ENCODE results near the gene TSPAN11. TPM values are rescaled to one million over a fixed set of nuclear protein-coding genes. Genes with fewer than 3 reads are reported as not detected.

Gene TSPAN11
- total RNA-seq, 1 experiment from 2014 or later: not detected

DNA sequence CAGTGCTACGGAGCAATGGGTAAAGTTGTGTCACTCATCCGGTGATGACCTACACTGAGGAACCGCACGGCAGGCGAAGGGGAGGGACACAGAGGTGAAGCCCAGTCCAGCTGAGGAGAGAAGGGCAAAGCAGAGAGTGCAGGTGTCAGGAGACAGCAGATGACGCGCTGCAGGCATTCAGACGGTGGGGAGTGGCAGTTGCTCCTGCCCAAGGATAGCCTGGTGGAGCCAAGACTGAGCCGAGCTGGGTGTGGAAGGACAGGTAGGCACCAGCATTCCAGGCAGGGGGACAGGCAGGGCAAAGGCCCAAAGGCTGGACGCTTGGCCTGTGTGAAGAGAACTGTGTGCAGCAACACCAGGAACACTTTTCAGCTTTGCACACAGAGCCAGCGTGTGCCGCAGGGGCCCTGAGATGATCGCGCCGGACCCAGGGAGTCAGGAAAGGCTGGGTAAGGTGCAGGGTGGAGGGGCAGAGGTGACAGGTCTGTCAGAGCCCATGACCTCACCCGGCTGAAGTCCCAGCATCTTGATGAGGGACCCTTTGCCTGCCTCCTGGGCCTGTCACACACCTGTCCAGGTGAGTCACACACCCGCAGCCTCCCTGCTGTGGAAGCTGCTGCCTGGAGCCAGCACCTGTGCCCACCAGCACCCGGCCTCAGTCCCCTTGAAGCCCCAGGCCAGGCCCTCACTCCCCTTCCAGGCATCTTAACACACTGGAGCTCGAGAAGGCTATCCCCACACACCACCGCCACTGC is 48.4 kb downstream of the TSPAN11 start:
- in situ Hi-C loops (cut with HindIII; ENCODE audit: low sequenced_read_pairs): no loop called here
- DNase-seq (ENCODE audit: low spot score): no peak

GRCh38 chr12:30975581-30975980 is 49.0 kb downstream of the TSPAN11 start:
- no peak for DNase-seq (ENCODE audit: low spot score)

GRCh38 chr12:30976206-30976605 is 49.7 kb downstream of the TSPAN11 start:
- in situ Hi-C loops (cut with HindIII; ENCODE audit: low sequenced_read_pairs): no loop called here
- no peak for DNase-seq (ENCODE audit: low spot score)

More at GRCh38 chr12:30975581-30975980, 49.0 kb downstream of the TSPAN11 start:
- in situ Hi-C loops (cut with HindIII; ENCODE audit: low sequenced_read_pairs): no loop called here

GRCh38 chr12:30977124-30977523 is 50.6 kb downstream of the TSPAN11 start:
- in situ Hi-C loops (cut with HindIII; ENCODE audit: low sequenced_read_pairs): no loop called here

GRCh38 chr12:30977537-30978349 is 51.2 kb downstream of the TSPAN11 start:
- no peak for DNase-seq (ENCODE audit: low spot score)
- in situ Hi-C loops (cut with HindIII; ENCODE audit: low sequenced_read_pairs): no loop called here

More at GRCh38 chr12:30977124-30977523, 50.6 kb downstream of the TSPAN11 start:
- no peak for DNase-seq (ENCODE audit: low spot score)

DNA sequence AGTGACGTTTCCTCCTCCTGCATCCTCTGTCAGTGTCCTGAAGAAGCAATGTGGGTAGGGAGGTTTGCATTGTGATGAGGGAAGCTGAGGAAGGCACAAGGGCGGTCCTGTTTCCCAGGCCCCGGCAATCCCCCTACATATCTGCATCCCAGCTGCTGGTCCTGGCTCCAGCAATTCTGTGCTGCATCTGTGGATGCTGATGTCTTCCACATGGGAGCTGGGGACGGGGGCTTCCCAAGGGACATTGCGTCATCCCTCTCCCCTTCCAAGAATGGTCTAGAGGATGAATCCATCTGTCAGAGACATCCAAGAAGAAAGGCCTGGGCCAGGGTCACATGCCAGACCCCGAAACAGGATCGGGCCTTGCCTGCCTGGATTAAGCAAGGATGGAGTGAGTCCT is 52.1 kb downstream of the TSPAN11 start:
- in situ Hi-C loops (cut with HindIII; ENCODE audit: low sequenced_read_pairs): no loop called here
- no peak for DNase-seq (ENCODE audit: low spot score)

DNA sequence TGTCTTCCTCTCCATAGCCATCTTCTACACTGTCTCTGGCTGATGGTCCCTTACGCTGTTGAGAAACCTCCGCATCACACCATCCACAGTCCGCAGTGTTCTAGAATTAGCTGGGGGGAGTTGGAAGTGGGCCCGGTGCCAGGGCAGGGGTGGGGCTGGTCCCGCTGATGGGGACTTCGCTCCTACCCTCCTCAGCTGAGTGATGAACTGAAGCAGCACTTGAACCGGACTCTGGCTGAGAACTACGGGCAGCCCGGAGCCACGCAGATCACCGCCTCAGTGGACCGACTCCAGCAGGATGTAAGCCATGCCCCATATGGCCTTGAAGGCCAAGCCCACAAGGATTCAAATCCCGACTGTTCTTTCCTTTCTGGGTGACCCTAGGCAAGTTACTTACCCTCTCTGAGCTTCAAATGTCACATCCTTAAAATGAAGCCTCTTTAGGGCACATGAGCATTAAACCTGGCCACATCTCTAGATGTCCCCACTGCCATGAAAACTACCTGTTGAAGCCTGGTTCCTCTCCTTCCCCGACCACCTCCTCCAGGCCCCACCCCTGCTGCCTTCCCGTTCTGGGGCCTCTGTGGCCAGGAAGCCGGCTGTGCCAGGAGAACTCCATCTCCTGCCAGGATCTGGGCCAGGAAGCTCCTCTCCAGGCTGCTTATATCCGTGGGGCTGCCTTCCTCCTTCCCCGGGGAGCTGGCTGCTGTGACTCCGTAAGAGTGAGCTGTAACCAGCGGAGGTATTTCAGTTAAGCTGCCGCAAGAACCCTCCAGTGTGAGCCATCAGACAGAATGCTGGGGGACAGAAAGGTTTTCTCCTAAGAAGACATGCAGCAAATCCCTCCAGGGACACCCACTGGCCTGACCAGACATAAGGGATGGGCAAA is 53.1 kb downstream of the TSPAN11 start:
- no peak for DNase-seq (ENCODE audit: low spot score)
- in situ Hi-C loops (cut with HindIII; ENCODE audit: low sequenced_read_pairs): no loop called here

- no peak for DNase-seq (ENCODE audit: low spot score)
- in situ Hi-C loops (cut with HindIII; ENCODE audit: low sequenced_read_pairs): no loop called here
These were observed 54.6 kb downstream of the TSPAN11 start for GRCh38 chr12:30980955-30981662.

GRCh38 chr12:30982413-30982812 is 55.9 kb downstream of the TSPAN11 start:
- DNase-seq (ENCODE audit: low spot score): no peak
- in situ Hi-C loops (cut with HindIII; ENCODE audit: low sequenced_read_pairs): no loop called here

- in situ Hi-C loops (cut with HindIII; ENCODE audit: low sequenced_read_pairs): no loop called here
- DNase-seq (ENCODE audit: low spot score): peak; percentile 81
These were observed 59.4 kb downstream of the TSPAN11 start for GRCh38 chr12:30985814-30986452.

GRCh38 chr12:30988086-30988485 is 61.5 kb downstream of the TSPAN11 start:
- DNase-seq (ENCODE audit: low spot score): no peak
- in situ Hi-C loops (cut with HindIII; ENCODE audit: low sequenced_read_pairs): no loop called here

DNA sequence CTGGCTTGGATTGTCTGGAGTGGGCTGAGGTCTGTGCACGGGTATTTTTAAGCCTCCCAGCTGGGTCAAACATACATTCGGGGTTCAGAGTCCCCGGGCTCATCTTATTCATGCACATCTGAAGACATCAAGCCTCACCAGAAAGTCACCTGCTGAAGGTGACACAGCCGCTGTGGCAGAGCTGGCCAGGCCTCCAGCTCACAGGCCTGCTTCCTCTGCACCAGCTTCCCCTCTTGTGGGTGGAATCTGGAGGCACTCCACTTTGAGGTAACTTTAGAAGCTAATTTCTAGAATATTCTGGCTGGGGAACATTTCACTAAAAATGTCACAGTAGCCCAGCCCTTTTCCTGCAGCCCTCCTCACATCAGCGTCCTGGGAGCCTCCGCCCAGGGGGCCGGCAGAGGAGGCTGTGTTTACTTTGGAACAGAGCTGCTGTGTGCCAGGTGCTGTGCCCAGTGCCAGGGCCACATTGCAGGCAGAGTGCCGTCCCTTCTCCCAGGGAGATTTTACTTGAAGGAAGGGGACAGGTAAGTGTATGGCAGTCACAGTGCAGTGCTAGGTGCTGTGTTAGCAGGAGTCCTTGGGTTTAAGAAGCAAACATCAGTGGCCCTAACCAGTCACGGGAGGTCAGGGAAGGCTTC is 62.2 kb downstream of the TSPAN11 start:
- in situ Hi-C loops (cut with HindIII; ENCODE audit: low sequenced_read_pairs): no loop called here
- DNase-seq (ENCODE audit: low spot score): no peak

DNA sequence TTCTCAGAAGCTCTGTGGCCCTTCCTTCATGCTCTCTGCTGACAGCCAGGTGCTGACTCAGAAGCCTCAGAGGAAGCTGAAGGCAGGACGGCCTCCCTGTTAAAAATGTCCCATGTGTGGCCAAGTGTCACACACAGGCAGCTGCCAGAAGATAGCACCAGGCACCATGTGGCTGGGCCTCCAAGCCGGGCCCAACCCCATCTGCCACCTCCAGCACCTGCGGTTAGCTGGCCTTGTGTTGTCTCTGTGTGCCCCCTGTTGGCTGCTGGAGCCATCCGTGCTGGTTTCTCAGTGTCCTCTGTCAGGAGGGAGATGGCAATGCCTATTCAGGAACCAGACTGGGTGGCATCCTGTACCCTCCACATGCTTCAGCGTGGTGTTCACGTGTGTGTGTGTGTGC is 63.2 kb downstream of the TSPAN11 start:
- in situ Hi-C loops (cut with HindIII; ENCODE audit: low sequenced_read_pairs): no loop called here
- peak; percentile 95 for DNase-seq (ENCODE audit: low spot score)

DNA sequence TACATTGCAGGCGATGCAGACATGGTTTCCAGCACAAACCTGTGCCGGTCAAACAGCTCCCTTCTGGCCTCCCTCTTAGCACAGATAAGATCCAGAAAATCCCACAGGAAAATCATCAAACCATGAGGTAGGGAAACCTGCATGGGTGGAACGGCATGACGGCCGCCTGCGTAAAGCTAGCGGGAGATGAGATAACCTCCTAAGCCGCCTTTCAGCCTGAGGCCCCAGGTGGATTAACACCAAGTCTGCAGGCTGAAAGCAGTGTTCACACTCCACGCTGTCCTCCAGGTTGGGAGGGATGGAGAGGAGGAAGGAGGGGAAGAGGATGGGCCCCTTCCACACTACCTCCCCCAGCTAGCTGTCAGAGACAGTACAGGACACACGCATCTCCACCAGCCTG is 63.8 kb downstream of the TSPAN11 start:
- DNase-seq (ENCODE audit: low spot score): no peak
- in situ Hi-C loops (cut with HindIII; ENCODE audit: low sequenced_read_pairs): no loop called here

DNA sequence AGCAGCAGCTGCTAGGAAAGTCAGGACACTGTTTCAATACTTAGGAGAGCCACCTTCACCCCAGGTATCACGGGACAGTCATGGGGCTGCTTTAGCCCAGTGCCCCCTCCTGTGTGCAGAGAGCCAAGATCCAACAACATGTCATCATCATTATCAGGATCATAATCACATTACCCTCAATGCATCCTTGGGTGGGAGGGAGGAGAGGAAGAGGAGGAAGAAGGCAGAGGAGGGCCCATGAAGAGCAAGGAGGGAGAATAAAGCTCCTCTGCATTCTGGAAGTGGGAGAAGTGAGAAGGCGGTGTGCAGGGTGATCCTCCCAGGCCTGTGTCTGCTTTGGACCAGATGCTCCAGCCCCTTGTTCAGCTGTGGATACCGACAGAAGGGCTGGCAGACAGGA is 64.2 kb downstream of the TSPAN11 start:
- DNase-seq (ENCODE audit: low spot score): no peak
- in situ Hi-C loops (cut with HindIII; ENCODE audit: low sequenced_read_pairs): no loop called here

GRCh38 chr12:30991466-30991865 is 64.9 kb downstream of the TSPAN11 start:
- in situ Hi-C loops (cut with HindIII; ENCODE audit: low sequenced_read_pairs): no loop called here
- no peak for DNase-seq (ENCODE audit: low spot score)

- in situ Hi-C loops (cut with HindIII; ENCODE audit: low sequenced_read_pairs): no loop called here
- no peak for DNase-seq (ENCODE audit: low spot score)
These were observed 65.8 kb downstream of the TSPAN11 start for GRCh38 chr12:30992381-30992780.

- in situ Hi-C loops (cut with HindIII; ENCODE audit: low sequenced_read_pairs): no loop called here
- DNase-seq (ENCODE audit: low spot score): no peak
These were observed 67.2 kb downstream of the TSPAN11 start for GRCh38 chr12:30993766-30994165.

Data from G401 (cell line).